PC-9 (cell line): Measurements from ENCODE around the gene ATAD3A.

ENCODE experiments used
- EZH2 ChIP-seq: fragments of 200-600 bp; sonication (generic); IDR thresholded peaks from 2 replicates; pipeline ENCODE4 v1.8.0; 2017; ENCODE audit warnings: antibody characterized with exemption, low read depth
- TF ChIP-seq, protein P1 (sequence below): fragments of 200-600 bp; sonication (generic); conservative IDR thresholded peaks from 2 replicates; pipeline ENCODE4 v1.6.1; 2017; ENCODE audit warnings: mixed run types, antibody characterized with exemption, mild to moderate bottlenecking, moderate library complexity

GRCh38 chr1:1545946-1546737 lies 34.2 kb downstream of the ATAD3A start:
- TF ChIP-seq, protein P1, sequence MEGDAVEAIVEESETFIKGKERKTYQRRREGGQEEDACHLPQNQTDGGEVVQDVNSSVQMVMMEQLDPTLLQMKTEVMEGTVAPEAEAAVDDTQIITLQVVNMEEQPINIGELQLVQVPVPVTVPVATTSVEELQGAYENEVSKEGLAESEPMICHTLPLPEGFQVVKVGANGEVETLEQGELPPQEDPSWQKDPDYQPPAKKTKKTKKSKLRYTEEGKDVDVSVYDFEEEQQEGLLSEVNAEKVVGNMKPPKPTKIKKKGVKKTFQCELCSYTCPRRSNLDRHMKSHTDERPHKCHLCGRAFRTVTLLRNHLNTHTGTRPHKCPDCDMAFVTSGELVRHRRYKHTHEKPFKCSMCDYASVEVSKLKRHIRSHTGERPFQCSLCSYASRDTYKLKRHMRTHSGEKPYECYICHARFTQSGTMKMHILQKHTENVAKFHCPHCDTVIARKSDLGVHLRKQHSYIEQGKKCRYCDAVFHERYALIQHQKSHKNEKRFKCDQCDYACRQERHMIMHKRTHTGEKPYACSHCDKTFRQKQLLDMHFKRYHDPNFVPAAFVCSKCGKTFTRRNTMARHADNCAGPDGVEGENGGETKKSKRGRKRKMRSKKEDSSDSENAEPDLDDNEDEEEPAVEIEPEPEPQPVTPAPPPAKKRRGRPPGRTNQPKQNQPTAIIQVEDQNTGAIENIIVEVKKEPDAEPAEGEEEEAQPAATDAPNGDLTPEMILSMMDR: no peak
- no peak for TF ChIP-seq EZH2
